ENCODE data around the gene RAD23B. TPM values are rescaled to one million over a fixed set of nuclear protein-coding genes. Genes with fewer than 3 reads are reported as not detected.
A peak's percentile ranks its signal among the peaks of the same experiment; 100 is the strongest.

RAD23B gene
- total RNA-seq, 1 experiment from 2014 or later = 122 TPM

DNA sequence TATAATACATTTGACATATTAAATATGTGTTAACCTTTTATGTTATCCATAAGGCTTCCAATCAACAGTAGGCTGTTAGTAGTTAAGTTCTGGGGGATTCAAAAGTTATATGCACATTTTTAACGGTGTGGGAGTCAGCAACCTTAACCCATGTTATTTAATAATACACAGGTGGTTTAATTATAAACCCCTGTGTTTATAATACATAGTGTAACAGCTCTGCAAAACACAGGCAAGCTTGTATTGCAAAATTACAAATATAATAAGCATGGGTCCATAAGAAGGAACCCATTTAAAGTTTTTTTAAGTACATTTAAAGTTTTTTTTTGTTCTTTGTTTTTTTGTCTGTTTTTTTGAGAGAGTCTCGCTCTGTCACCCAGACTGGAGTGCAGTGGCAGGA, 14.5 kb upstream of the RAD23B start:
- DNase-seq (ENCODE audit: low read depth) = no peak

DNA sequence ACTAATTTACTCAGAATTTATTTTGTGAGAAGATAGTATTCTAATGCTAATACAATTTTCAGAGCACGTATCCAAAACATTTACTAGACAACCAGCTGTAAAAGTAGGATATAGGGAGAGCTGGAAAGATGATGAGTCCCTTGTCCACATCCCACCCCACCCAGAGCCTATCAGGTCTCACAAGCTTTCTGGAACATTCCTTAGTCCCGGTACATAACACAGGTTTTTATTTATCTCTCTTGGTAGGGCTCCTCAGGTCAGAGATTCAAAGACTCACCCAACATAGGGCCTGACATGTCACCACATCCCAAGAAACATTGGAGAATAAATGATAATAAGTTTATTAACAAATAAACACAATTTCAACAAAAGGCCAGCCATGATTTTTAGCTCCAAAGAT, 13.8 kb upstream of the RAD23B start:
- DNase-seq (ENCODE audit: low read depth) = no peak

DNA sequence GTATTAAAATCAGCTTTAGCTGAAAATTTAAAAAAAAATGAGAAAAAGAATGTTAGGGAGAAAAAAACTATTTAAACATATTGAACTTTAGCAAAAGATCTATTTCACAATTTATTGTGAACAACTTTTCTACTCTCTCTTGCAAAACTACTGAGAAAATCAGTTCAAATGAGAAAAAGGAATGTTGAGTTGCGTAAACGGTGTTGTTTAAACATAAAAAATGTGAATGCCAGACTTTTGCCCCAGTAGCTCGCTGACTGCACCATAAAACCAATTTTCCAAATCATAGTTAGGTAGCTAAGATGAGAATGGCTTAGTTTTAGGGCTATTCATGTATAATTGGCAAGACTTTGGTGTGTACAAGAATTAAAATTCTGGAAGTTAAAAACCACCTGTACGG, 13.4 kb upstream of the RAD23B start:
- peak; percentile 34 for DNase-seq (ENCODE audit: low read depth)

DNA sequence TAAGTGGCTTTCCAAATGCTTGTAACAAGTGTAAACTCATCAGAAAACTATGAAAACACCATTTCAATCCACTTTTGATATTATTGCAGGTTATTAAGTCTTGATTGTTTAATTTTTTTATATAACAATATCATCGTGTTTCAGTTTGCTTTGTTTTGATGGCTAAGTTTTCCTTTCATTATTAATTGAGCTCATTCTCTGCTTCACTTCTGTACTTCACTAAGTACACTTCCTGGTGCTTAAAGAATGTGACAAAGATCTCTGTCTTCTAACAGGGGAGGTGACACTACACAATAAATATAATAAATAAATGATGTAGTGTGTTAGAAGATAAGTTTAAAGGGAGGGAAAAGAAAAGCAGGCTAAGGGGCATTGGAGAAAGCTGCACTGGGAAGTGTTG, 13.0 kb upstream of the RAD23B start:
- no peak for DNase-seq (ENCODE audit: low read depth)

DNA sequence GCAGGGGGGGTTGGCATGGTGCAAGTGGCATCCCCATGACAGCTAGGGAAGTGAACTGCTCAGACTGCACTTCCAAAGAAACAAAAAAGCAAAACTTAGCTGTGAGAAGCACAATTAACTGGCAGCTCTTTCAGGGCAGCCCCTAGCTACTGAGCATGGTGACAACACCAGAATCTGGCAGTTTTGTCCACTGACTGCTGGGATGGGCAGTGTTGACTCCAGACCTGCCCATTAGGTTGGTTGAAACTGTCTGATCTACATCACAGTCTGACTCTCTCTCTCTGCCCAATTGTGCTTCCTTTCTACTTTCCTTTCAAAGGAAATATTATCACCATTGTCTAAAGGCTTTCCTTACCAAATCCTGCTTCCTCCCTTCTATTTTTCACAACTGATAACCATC, 12.5 kb upstream of the RAD23B start:
- DNase-seq (ENCODE audit: low read depth) = no peak

DNA sequence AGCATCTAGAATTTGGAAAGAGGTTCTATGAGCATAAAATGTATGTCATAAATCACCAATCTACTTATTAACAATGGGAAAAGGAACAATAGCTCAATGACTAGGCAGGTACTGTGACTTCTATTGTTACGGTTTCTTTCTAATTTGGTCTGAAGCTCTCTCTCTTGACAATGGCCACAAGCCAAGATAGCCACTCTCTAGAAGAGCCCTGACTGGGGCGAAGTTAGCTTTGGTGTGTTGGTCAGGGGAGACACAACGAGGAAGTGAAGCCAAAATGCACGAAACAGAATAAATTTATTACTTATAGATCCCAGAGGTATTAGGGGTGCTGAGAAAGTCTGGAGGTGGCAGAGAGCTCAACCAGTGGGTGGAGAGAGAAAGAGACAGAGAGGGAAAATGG, 9.4 kb upstream of the RAD23B start:
- DNase-seq (ENCODE audit: low read depth) = no peak

DNA sequence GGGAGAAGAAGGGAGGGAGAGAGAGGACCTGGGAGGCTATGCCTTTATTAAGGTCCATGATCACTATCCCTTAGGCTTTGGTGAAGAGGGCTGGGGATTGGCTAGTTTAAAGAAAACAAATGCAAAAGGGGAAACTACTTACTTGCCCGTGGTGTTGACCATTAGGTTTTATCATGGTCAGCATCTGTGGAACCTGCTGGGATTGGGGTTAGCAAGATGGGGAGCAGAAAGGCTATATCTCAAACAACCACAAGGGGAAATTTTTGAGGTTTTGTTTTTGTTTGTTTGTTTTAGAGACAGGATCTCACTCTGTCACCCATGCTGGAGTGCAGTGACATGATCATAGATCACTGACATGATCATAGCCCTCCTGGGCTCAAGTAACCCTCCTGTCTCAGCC, 9.0 kb upstream of the RAD23B start:
- peak; percentile 62 for DNase-seq (ENCODE audit: low read depth)

DNA sequence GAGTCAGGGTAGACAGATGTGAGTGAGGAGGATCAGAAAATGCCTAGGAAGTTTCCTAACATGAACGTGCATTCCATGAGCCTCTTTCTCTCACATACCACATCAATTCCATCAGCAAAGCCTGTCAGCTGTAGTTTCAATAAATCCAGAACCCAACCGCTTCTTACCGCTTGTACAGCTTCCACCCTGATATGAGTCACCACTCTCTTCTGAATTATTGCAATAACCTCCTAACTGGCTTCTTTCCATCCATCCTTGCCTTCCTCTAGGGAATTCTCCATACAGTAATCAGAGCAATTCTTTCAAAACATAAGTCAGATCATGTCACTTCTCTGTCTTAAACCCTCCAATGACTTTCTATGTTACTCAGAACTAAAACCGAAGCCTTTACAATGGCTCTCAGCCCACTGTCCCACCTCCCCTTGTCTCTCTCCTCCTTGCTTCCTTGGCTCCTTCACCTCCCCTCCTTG, 8.1 kb upstream of the RAD23B start:
- DNase-seq (ENCODE audit: low read depth) = peak; percentile 100

DNA sequence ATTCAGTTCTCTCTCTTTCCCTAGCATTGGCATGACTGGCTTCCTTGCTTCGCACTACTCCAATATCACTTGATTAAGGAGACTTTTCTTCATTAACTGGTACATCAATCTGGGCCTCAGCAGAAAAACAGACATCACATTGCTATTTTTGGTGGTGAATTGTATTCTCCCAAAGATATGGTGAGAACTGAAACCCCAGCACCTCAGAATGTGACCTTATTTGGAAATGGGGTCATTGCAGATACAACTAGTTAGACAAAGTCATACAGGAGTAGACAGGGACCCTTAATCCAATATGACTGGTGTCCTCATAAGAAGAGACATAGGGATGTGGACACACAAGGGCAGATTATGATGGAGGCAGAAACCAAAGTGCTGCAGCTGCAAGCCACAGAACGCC, 7.5 kb upstream of the RAD23B start:
- DNase-seq (ENCODE audit: low read depth) = no peak

DNA sequence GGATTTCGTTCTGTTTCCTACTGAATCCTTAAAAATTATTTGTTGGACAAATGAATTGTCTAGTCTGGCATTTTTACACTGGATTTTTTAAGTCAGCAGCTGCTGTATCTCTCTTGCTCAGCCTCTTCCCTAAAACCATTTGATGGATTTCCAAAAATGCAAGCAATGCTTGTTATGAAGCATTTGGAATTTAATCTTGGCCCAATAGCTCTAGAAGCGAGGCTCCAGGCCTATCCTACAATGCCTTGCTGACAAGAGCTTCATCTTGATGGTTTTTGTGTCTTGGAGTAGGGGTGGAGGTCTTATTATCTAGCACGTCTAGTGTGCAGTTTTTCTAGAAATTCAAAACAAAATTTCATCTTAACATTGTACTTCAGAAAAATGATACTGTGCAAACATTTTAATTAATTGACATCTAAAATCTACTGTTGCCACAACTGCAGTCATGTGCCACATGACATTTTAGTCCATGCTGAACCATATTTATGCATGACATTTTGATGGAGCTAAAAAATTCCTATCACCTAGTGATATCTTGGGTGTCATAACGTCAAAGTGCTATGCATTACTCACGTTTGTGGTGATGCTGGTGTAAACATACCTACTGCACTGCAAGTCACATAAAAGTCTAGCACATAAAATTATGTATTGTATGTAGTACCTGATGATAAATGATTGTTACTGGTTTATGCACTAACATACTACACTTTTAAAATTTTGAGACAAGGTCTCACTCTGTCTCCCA, 5.9 kb upstream of the RAD23B start:
- peak; percentile 66 for DNase-seq (ENCODE audit: low read depth)

DNA sequence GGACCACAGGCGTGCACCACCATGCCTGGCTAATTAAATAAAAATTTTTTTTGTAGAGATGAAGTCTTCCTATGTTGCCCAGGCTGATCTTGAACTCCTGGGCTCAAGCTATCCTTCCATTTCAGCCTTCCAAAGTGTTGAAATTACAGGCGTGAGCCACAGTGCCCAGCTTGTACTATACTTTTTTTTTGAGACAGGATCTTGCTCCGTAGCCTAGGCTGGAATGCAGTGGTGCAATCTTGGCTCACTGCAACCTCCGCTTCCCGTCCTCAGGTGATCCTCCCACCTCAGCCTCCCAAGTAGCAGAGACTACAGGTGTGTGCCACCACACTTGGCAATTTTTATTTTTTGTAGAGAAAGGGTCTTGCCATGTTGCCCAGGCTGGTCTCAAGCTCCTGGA, 5.3 kb upstream of the RAD23B start:
- no peak for DNase-seq (ENCODE audit: low read depth)

DNA sequence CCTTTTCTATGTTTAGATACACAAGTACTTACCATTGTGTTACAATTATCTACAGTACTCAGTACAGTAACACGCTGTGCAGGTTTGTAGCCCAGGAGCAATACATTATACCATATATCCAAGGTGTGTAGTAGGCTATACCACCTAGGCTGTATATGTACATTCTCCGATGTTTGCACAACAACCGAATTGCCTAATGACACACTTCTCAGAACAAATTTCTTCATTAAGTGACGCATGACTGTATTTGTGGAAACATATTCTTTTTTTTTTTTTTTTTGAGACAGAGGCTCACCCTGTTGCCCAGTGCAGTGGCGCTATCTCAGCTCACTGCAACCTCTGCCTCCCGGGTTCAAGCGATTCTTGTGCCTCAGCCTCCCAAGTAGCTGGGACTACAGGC, 4.0 kb upstream of the RAD23B start:
- DNase-seq (ENCODE audit: low read depth) = no peak

DNA sequence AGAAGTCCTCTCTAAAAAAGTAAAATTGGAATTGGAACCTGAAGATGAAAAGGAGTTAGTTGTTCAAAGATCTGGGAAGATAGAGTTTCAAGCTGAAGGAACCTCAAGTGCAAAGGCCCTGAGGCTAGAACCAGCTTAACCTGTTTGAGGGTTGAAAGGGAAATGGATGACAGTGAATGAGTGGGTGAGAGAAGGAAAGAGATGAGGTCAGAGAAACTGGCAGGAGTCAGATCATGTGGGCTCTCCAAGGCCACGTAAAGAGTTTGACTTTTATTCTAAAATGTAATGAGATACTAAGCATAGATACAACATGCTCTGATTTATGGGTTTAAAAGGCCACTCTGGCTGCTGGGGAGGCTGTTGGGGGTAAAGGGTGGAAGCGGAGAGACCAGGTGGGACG, 2.5 kb upstream of the RAD23B start:
- no peak for DNase-seq (ENCODE audit: low read depth)

DNA sequence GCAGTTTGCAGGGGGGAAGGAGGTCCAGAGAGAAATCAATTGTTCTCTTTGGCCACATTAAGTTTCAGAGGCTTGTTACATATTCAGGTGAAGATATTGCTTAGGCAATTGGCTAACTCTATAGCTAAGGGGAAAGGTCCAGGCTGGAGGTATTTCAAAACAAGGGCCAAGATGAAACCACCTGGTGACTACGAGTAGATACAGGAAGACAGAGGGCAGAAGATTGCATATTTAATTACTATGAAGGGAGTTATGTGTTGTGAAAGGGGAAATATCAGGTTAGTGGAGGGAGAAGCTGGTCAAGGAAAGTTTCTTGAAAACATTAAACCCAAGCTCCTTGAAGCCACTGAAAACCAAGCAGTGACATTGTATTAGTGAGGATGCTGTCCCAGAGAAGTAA, 1.9 kb upstream of the RAD23B start:
- no peak for DNase-seq (ENCODE audit: low read depth)

DNA sequence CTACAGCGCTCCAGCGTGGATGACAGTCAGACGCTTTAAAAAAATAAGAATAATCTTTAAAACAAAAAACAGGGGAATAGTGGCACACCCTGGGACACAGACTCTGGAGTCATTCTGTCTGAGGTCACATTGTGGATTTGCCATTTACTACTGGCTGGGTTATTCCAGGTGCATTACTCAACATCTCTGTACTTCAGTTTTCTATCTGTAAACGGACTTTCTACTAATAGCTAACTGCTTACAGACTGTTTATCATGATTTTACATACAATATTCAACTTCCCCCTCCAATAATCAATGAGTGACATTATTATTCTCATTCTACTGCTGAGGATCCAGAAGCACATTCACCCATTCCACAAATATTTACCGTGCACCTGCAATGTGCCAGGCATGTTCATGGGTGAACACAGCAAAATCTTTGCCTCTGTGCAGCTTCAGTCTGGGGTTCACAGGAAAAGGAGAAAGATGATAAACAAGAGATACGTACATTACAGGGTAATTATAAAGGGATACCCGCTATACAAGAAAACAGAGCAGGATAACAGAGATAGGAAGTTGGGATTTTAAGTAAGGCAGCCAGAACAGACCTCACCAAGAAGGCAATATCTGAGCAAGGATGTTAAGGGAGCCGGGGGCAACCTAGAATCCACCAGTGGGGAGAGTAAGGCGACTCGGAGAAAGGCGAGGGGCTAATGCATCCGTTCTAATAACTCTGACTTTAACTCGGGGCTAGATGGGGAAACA, 984 bp upstream of the RAD23B start:
- no peak for DNase-seq (ENCODE audit: low read depth)

DNA sequence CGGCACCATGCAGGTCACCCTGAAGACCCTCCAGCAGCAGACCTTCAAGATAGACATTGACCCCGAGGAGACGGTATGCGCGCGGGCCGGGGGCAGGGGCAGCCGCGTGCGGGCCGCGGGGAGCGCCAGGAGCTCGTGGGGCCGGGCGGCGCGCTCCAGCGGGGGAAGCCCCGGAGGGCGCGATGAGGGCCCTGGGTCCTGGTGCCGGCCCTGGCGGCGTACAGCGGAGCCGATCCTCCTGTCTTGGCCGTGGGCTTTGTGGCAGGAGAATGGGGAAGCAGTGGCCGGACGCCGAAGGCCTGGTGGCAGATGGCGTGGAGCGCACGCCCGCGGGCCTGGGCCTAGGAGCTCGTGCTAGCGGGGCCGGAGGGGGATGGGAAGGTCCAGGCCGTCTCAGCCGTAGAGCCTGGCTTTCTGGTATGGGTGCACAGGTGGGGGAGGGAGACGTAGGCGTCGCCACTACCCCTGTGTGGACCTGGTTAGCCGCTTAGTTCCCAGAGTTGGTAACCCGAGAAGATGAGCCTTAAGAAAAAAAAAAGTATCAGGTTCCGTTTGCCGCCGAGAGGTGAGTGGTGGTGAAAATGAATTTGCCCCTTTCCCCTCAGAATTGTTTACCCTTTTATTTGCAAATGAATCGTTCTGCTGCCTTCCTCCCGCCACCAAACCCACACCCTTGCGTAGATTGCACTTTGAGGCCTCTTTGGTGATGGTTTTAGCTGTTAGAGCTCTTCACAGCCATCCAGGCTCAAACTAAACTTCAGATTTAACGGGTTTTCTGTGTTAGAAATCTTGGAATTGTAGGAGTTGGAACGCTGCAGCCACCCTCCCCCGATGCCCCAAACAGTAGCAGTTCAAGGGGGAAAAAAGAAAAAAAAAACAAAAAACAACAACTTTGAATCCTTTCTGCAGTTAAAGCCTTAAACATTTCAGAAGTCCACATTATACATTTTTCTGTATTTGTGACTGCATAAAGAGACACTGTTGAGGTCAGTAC, 841 bp downstream of the RAD23B start:
- peak; percentile 70 for DNase-seq (ENCODE audit: low read depth)

DNA sequence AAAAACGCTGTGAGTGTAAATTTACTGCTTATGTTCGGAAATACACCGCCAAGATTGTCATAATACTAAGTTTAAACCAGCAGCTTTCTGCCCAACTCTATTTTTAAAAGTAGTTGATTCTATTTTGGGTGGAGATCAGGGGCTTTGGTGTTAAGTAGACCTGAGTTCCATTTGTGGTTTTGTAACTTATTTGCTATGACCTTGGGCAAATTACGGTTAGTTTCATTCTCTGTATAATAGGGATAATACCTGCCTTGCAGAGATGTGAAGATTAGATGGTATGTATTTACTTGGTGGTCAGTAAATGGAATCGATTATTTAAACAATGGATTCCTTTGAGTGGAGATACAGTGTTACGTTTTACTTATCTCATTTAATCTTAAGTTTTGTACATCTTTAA, 1.6 kb downstream of the RAD23B start:
- DNase-seq (ENCODE audit: low read depth) = no peak

DNA sequence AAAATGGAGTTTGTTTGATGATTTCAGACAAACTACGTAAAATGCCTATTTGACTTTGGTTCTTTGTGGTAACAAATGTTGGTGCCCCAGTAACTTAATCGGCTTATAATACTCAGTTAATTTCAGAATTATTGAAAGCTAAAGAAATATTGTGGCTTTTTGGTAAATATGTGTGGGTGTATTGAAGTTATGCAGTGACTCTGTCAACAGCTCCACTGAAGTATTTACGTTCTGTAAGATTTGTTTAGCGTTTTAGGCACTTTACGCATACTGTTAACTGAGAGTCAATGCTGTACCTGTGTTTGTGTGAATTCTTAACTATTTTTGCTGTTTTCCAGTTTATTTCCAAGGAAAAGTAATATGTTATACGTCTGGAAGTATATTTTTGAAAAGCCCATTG, 2.2 kb downstream of the RAD23B start:
- DNase-seq (ENCODE audit: low read depth) = no peak

DNA sequence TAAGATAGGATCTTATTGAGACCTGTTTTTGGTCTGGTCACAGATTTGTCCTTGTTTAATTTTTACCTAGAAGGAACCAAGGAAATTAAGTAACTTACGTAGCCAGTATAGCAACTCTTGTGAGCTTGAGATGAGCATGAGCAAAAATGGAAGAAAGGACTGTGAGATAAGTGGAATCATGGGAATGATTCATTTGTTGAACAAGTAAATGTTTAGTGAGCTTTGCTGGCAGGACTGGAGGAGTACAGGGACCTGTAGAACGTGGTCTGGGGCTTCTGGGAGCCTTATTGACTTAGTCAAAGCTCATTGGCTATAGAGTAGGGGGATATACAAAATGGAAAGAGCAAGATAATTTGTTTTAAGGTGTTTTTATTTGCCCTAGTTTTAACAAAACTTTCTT, 3.0 kb downstream of the RAD23B start:
- DNase-seq (ENCODE audit: low read depth) = no peak

DNA sequence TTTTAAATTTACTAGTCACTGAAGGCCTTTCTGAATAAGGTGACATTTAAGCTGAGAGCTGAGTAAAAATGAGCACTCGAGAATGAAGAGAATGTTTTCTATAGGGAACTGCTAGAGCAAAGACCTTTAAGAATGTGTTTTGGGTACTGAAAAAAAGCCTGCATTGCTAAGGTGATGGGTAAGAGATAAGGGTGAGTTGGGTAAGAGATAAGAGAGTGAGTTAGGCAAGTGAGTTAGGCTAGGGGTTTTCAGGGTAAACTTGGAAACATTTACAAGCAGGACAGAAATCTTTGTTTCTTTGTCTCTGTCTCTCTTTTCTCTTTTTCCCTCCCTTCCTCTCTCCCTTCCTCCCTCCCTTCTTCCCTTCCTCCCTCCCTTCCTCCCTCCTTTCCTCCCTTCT, 5.6 kb downstream of the RAD23B start:
- no peak for DNase-seq (ENCODE audit: low read depth)

DNA sequence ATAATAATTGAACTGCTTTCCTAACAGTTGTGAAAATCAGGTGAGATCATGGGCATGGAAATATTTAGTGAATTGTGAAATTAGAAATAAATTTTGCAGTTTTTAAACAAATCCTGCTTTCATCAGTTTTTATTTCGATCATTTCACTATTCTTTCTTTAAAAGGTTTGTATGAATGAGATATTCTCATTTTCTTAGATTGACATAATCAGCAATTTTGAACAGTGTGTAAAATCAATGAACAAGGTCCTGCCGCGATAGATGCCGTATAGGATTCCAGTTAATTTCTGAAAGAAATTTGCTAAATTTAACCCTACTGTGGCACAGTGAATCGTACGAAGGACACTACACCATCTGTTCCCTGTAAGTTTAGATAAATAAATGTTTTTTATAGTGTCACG, 7.5 kb downstream of the RAD23B start:
- no peak for DNase-seq (ENCODE audit: low read depth)
